ENCODE measurements around the gene NAT9.
A peak's percentile ranks its signal among the peaks of the same experiment; 100 is the strongest.

Gene NAT9

GRCh38 chr17:74779948-74780400, 3.8 kb upstream of the NAT9 start:
- no peak for DNase-seq (ENCODE audit: low spot score)

GRCh38 chr17:74779501-74779900, 3.4 kb upstream of the NAT9 start:
- DNase-seq (ENCODE audit: low spot score), result no peak

GRCh38 chr17:74778960-74779359, 2.8 kb upstream of the NAT9 start:
- no peak for DNase-seq (ENCODE audit: low spot score)

GRCh38 chr17:74777901-74778515, 1.9 kb upstream of the NAT9 start:
- no peak for DNase-seq (ENCODE audit: low spot score)

- DNase-seq (ENCODE audit: low spot score), result no peak
Observed at GRCh38 chr17:74776990-74777389, 845 bp upstream of the NAT9 start.

GRCh38 chr17:74775409-74776043, 619 bp downstream of the NAT9 start:
- no peak for DNase-seq (ENCODE audit: low spot score)

GRCh38 chr17:74773871-74774286, 2.3 kb downstream of the NAT9 start:
- DNase-seq (ENCODE audit: low spot score), result peak; percentile 66

GRCh38 chr17:74773414-74773813, 2.7 kb downstream of the NAT9 start:
- no peak for DNase-seq (ENCODE audit: low spot score)

GRCh38 chr17:74772053-74772452, 4.1 kb downstream of the NAT9 start:
- no peak for DNase-seq (ENCODE audit: low spot score)

- DNase-seq (ENCODE audit: low spot score), result no peak
Observed at GRCh38 chr17:74771319-74771914, 4.7 kb downstream of the NAT9 start.

GRCh38 chr17:74770498-74771318, 5.4 kb downstream of the NAT9 start:
- peak; percentile 49 for DNase-seq (ENCODE audit: low spot score)

- DNase-seq (ENCODE audit: low spot score), result no peak
Observed at GRCh38 chr17:74769856-74770497, 6.2 kb downstream of the NAT9 start.

- no peak for DNase-seq (ENCODE audit: low spot score)
Observed at GRCh38 chr17:74769266-74769855, 6.8 kb downstream of the NAT9 start.

GRCh38 chr17:74768763-74769114, 7.4 kb downstream of the NAT9 start:
- no peak for DNase-seq (ENCODE audit: low spot score)

GRCh38 chr17:74768069-74768762, 7.9 kb downstream of the NAT9 start:
- peak; percentile 57 for DNase-seq (ENCODE audit: low spot score)

GRCh38 chr17:74767111-74767516, 9.0 kb downstream of the NAT9 start:
- no peak for DNase-seq (ENCODE audit: low spot score)

- DNase-seq (ENCODE audit: low spot score), result no peak
Observed at GRCh38 chr17:74766413-74766812, 9.7 kb downstream of the NAT9 start.

- DNase-seq (ENCODE audit: low spot score), result no peak
Observed at GRCh38 chr17:74764751-74765286, 11.3 kb downstream of the NAT9 start.

GRCh38 chr17:74763565-74764387, 12.4 kb downstream of the NAT9 start:
- DNase-seq (ENCODE audit: low spot score), result no peak

- no peak for DNase-seq (ENCODE audit: low spot score)
Observed at GRCh38 chr17:74761931-74762330, 14.2 kb downstream of the NAT9 start.
